Measurements from ENCODE around the gene CACTIN.

CACTIN gene

GRCh38 chr19:3646336-3647092 is 19.9 kb upstream of the CACTIN start:
- DNase-seq (ENCODE audit: low read depth in 2 of 2) = no peak

DNA sequence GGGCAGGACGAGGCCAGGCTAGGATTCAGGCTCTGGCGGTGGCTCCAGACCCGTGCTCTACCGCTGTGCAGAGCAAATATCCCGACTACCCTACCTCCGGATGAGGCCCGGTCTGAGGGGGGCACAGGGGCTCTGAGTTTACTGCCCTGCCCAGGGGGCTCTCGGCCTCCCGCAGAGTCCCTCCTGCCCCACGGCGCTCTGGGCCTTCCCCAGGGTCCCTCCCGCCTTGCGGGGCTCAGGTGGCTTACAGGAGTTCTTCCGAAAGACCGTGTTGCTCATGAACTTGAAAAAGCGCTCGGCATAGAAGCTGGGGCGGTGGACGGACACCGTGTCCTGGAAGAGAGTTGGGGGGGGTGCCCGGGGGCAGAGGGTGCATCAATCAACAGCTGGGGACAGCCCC is 19.1 kb upstream of the CACTIN start:
- DNase-seq (ENCODE audit: low read depth in 2 of 2) = no peak

DNA sequence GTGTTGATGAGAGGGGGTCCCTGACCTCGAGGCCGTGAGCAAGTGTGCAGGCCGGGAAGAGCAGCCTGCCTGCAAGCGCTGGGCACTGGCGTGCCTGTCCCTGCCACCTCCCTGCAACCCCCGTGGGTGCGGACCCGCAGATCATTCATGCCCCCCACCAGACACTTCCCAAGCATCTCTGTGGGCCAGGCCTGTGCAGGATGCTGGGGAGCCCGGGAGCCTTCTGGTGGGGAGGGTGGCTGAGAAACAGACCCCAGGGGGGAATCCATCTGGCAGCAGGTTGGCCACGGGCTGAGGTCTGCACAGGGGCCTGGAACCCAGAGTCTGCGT is 18.4 kb upstream of the CACTIN start:
- DNase-seq (ENCODE audit: low read depth in 2 of 2) = no peak

GRCh38 chr19:3644351-3645066 is 17.9 kb upstream of the CACTIN start:
- no peak for DNase-seq (ENCODE audit: low read depth in 2 of 2)

GRCh38 chr19:3643674-3644313 is 17.2 kb upstream of the CACTIN start:
- DNase-seq (ENCODE audit: low read depth in 2 of 2) = no peak

DNA sequence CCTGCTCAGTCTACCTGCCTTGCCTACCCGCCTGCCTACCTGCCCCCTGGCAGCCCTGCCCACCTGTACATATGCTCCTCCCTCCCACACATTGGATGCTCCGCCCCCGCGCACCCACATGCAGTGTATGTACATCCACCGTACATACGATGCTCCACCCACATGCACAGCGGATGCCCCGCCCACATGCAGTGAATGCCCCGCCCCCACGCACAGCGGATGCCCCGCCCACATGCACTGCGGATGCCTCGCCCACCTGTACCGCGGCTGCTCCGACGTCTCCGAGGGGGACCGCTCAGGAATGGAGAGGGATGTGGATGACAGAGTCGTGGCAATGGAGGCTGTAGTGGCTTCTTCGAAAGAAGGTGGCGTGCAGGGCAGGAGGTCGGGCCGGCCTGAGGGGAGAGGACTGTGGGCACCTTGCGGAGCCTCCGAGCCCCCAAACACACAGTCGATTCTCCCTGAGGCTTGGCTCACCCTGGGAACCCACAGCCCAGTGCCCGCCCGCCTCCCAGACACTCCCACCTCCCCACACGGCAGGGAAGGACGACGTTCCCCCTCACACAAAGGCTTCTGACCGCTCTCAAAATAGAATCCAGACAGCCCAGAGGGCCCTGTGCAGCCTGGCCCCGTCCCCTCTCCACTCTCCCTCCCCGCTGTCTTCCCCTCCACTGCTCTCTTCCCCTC is 16.5 kb upstream of the CACTIN start:
- DNase-seq (ENCODE audit: low read depth in 2 of 2) = no peak

GRCh38 chr19:3642296-3642695 is 15.7 kb upstream of the CACTIN start:
- DNase-seq (ENCODE audit: low read depth in 2 of 2) = no peak

- DNase-seq (ENCODE audit: low read depth in 2 of 2) = no peak
Measured at GRCh38 chr19:3641515-3642269, 15.1 kb upstream of the CACTIN start.

GRCh38 chr19:3639479-3639878 is 12.9 kb upstream of the CACTIN start:
- DNase-seq (ENCODE audit: low read depth in 2 of 2) = no peak

DNA sequence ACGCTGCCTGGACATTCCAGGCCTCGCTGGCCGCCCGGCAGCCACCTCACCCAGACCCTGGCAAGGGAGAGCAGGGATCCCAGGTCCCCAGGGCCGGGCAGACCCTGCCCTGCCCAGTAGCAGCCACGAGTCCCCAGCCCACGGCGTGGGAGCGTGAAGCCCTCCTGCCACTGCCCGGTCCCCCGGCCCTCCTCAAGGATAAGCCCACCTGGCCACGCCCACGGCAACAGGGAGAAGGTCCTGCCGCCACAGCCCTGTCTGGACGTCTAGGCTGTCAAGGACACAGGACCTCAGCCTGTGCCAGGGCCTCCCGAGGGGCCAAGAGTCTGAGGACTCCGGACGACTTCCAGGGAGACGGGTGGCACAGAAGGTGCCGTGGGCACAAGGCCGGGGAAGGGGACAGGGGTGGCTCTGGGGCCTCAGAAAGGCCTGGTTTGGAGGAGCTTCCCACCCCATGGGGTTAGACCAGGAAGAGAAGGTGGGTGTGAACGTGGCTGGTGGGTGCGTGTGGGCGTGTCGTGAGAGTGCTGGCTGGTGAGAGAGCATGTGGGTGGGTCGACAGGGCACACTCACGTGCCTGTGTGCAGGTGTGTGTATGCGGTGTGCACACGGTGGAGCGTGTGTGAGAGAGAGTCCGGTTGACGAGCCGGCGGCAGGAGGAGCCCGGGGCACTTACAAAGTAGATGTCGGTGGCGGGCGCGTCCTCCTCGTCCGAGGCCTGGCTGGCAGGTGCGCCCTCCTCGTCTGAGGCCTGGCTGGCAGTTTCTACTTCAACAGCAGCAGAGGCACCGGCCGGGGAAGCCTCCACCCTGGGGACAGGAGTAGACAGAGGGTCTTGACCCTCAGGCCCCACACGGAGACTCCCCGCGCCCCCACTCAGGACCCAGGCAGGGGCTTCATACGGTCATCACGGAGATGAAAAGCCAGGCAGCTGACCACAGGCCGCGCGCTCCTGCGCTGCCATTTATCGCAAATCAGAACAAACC is 11.9 kb upstream of the CACTIN start:
- DNase-seq (ENCODE audit: low read depth in 2 of 2) = no peak

GRCh38 chr19:3637621-3638020 is 11.0 kb upstream of the CACTIN start:
- no peak for DNase-seq (ENCODE audit: low read depth in 2 of 2)

DNA sequence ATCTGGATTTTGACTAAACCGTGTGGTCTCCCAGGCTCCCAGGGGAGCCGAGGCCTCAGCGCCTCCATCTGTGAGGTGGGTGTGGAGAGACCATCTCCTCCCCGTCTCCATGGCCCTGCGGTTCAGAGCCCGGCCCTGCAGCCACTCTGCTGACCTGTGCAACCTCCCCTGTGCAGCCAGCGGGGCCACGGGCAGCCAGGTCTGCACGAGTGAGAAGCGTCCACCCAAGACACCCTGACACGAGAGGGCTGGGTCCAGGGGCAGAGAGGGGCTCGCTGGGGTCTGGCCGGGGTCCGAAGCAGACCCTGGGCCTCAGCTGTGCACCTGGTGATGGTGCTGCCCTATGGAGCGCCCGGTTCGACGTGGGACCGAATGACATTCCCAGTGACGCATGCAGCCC is 10.4 kb upstream of the CACTIN start:
- DNase-seq (ENCODE audit: low read depth in 2 of 2) = no peak

DNA sequence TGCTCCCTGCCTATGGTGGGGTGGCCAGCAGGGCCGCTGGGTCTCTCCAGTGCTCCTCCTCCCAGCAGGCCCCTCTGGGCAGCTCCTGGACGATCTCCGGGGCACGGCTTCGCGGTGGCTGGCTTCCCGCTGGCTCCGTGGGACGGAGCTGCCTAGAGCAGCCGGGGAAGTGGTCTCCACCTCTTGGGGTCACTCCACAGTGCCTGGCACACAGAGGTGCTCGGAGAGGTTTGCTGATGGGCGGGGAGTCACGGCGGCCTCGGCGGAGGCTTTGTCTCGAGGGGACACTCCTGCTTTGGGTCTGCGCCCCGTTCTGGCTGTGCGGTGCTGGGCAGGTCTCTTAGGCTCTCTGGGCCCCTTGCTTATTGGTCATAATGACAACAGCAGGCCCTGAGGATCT is 9.9 kb upstream of the CACTIN start:
- no peak for DNase-seq (ENCODE audit: low read depth in 2 of 2)

DNA sequence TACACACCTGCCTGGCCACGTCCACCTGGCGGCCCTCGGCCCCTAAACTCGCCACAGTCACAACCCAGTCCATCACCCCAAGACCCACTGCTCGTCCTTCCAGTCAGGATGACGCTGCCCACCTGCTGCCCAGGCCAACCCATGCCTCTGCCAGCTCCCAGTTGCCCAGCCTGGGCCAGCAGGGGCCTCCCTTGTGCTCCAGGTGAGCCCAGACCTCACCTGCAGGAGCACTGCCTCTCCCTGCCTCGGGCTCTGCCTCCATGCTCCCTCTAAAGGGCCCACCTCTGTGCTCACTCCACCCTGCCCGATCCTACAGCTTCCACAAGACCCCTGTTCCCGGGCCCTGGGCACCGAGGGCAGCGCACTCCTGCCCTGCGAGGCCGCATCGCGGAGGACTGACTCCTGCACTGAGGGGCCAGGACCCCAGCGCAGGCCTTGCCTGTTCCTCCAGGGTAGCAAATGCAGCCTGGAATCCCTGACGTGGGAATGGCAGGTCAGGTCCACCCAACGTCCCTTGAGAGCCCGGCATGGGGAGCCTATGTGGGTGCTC is 8.0 kb upstream of the CACTIN start:
- no peak for DNase-seq (ENCODE audit: low read depth in 2 of 2)

- no peak for DNase-seq (ENCODE audit: low read depth in 2 of 2)
Measured at GRCh38 chr19:3633559-3633988, 7.0 kb upstream of the CACTIN start.

DNA sequence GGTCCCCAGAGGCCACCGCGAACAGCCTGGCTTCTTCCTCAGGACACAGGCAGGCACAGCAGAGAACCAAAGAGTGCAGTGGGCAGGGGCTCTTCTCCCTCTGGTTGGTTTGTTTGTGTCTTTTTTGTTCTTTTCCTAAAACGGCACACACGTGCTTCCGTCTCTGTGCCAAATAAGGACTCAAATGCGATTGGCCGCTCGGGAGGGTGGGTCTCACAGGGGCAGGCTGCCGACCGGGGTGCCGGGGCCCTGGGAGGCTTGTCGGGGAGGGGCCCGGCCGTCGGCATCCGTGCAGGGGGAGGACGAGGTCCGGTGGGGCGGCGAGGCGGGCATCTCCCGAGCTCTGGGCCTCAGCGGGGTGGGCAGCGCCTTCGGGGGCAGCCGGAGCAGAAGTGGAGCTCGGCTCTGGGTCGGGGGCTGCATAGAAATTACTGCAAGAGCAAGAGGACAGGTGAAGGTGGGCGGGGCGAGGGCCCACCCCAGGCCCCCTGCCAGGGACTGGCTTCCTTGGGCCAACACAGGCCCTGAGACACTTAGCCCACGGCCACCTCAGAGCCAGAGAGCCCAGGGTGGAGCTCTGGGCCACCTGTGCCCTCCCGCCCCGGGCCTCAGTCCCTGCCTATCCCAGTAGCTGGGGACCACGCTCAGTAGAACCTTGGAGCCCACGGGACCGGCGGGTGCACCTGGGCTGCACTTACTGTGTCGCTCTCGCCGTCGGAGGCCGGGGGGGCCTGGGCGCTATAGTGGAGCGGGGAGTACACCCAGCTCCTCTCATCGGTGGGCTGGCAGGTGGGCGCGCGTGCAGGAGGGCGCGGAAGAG is 6.4 kb upstream of the CACTIN start:
- DNase-seq (ENCODE audit: low read depth in 2 of 2) = no peak

DNA sequence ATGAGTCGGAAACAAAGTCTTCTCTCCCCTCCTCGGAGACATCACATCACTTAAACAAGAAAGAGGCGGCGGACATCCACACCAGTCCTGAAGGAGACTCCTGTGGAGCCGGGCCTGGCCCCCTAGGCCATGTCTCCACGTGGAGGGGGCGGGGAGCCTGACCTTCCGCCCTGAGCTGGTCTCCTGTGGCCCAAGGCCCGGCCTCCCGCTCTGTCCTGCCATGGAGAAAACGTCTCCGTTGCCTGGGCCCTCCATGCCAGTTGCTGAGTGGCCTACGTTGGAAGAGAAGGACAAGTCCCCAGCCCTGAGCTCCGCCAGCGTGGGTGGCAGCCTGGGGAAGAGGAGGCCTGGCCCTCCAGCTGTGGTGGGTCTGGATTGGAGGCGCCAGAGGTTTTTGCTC is 5.5 kb upstream of the CACTIN start:
- DNase-seq (ENCODE audit: low read depth in 2 of 2) = no peak

DNA sequence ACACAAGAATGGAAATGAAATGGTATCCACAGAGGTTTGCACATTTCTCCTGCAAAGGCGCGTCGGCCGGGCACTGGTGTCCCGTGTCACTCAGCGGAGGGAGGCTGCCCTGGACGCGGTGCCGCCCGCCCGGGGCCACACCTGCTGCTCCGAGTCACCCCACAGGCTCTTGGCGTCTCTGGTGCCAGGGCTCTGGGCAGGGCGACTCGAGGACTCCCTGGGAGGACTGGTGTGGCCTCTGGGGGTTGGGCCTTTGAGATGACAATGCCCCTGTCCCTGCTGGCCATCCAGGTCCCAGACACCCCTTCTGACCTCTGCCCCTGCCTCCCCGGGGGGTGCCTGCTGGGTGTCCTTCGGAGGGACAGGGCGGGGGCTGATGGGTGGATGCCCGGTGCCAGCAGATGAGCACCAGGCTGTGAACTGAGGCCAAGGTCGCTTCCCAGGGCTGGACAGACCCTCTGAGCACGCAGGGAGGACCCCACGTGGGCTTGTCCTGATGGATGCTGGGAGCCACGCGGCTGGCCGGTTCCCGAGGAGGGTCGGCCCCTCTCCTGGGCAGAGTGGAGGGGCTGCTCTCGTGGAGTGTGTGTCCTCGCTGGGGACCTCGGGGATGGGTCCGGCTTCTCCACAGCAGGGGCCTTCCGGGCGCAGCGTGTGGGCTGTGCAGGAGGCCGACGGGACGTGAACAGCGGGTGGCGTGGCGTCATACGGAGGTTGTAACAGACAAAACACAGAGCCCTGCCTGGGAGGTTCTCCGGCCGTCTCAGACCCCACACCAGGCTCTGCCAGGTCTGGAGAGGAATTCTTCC is 4.7 kb upstream of the CACTIN start:
- DNase-seq (ENCODE audit: low read depth in 2 of 2) = no peak

Measured in stimulated activated CD8-positive, alpha-beta memory T cell treated with anti-CD3 and anti-CD28 coated beads, Interleukin-7, amount 100 ng/mL, for 4 hours (primary cell).